Motor neuron (in vitro differentiated cells): ENCODE data around the gene TMEM192. TPM values are rescaled to one million over a fixed set of nuclear protein-coding genes. Genes with fewer than 3 reads are reported as not detected.
"Not testable (repeated sequence)": the region's sequence is repeated elsewhere in the genome, so short reads cannot be mapped to it uniquely, and the experiment has no call there.

Experiments used
- ATAC-seq, 8 experiments: fragments of 200-7000 bp; cut with Tn5 transposase; replicated peaks in 6 of 8; 2 replicates each; pipeline ENCODE4 v1.8.0; 2021; ENCODE audit warnings: mild to moderate bottlenecking in 8 of 8, moderate library complexity in 8 of 8
- H3K27ac ChIP-seq, 2 donors: fragments of 250-450 bp; sonication (Bioruptor Pico); 2 replicates each; pipeline ENCODE4 v1.9.0; 2021; ENCODE audit warnings: antibody characterized with exemption in 2 of 2, mild to moderate bottlenecking in 2 of 2, moderate library complexity in 1 of 2
- H3K4me1 ChIP-seq, 2 donors: fragments of 250-450 bp; sonication (Bioruptor Pico); replicated peaks in 1 of 2; 2 replicates each; pipeline ENCODE4 v1.6.1; 2021; ENCODE audit warnings: antibody characterized with exemption in 2 of 2, mild to moderate bottlenecking in 2 of 2, moderate library complexity in 1 of 2
- H3K4me3 ChIP-seq, 5 donors: fragments of 250-450 bp; sonication (Bioruptor Pico); 2 replicates each; pipeline ENCODE4 v1.9.0; 2021; ENCODE audit warnings: antibody characterized with exemption in 5 of 5, mild to moderate bottlenecking in 5 of 5, moderate library complexity in 4 of 5
- WGBS, 10 experiments: fragments of 450-650 bp; shearing (Covaris generic); methylation state at CpG; one replicate each; pipeline ENCODE4 v1.0.0; 2022; 5-methylcytosine and 5-hydroxymethylcytosine counted together
- in situ Hi-C, 9 experiments: fragments of 400-800 bp; cut with MboI; loops; one replicate each; pipeline ENCODE4 v1.15.0; 2021; ENCODE audit warnings: low sequenced_read_pairs in 9 of 9, low pct_unique_long_range_greater_than_20kb in 2 of 9; ENCODE audit not compliant: unreplicated experiment in 9 of 9
- total RNA-seq, 8 experiments: library from RNA; unstranded; fragments of 300-600 nt; gene quantifications; 2 replicates each; pipeline versions ENCODE4 v1.2.3 to v1.2.4, GENCODE V29; 2022

TMEM192 gene
- total RNA-seq, 8 experiments from 2014 or later, result 5.7 to 17.4 (median 9.2) TPM

DNA sequence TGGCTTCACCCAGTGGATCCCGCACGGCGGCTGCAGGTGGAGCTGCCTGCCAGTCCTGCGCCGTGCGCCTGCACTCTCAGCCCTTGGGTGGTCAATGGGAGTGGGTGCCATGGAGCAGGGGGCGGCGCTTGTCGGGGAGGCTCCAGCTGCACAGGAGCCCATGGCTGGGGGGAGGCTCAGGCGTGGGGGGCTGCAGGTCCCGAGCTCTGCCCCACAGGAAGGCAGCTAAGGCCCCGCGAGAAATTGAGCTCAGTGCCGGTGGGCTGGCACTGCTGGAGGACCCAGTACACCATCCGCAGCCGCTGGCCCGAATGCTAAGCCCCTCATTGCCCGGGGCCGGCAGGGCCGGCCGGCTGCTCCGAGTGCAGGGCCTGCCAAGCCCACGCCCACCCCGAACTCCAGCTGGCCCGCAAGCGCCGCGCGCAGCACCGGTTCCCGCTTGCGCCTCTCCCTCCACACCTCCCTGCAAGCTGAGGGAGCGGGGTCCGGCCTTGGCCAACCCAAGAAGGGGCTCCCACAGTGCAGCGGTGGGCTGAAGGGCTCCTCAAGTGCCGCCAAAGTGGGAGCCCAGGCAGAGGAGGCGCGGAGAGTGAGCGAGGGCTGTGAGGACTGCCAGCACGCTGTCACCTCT is 13.3 kb upstream of the TMEM192 start:
- WGBS, 10 experiments, result 20 to 100% (median 91%) methylated on average over 1 to 14 of the region's 40 CpGs; no CpG with 5 or more reads in 6 of the 10 experiments
- ATAC-seq, H3K27ac ChIP-seq, H3K4me1 ChIP-seq, H3K4me3 ChIP-seq: not testable (repeated sequence)
- in situ Hi-C loops, result loop anchor here in 6 of 9 experiments (25.0 kb wide), 2 partner anchors 211 to 336 kb away; partner anchors contain the start of gene MSMO1 (in 2 of the 6)

DNA sequence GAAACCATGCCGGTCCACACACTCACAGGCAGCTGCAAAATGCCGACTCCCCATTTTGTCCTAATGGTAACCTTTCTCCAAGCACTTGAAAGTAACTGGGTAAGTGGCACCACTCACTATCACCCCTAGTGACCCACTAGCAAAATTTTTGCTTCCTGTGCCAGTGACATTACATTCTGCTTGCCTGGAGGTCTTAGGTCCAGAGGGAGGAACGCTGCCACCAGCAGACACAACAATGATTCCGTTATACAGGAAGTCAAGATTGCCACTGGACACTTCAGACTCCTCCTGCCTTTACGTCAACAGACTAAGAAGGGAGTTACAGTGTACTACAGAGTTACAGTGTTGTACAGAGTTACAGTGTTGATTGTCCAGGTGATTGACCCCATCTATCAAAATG is 11.8 kb upstream of the TMEM192 start:
- in situ Hi-C loops, result loop anchor here in 1 of 9 experiments (25.0 kb wide), 1 partner anchor 338 kb away; no protein-coding TSS in a partner anchor
- ATAC-seq, result no peak
- 50 to 100% (median 89%) methylated on average over 1 to 5 of the region's 5 CpGs; no CpG with 5 or more reads in 2 of the 10 experiments for WGBS, 10 experiments

DNA sequence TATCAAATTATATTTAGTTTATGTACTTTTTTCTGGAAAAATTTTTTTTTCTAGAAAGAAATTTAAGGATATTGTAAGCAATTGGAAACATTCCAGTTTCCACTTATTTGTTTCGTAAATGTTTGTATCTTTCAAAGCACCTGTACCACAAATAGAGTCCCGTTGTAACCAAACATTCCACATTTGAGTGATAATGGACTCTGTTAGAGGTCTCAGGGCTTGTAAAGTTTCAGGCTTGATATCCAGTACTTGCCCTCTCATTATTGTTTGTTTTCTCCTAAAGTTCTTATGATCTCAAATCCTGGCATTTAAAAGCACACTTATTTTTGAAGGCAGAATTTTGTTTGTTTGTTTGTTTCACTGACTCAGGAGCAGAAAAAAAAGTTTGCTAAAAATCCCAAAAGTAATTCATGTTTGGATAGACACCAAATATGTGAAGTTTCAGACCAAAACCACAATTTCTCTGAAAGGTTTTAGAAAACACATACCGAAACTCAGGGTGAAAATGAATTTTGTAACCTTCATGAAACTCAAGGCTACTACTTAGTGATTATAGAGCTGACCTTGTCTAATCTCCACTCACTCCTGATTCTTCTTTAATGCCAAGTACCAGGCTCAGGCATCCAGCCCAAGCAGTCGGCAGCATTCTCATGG is 5.7 kb upstream of the TMEM192 start:
- in situ Hi-C loops, result loop anchor here in 1 of 9 experiments (25.0 kb wide), 1 partner anchor 344 kb away; no protein-coding TSS in a partner anchor
- 7 to 87% (median 76%) methylated on average over 3 to 4 of the region's 4 CpGs for WGBS, 10 experiments
- ATAC-seq, result no peak
- H3K4me3 ChIP-seq, result no peak overlapping the region
- no peaks in the 10 kb centered on the region for H3K4me1 ChIP-seq
- no peak overlapping the region for H3K27ac ChIP-seq

More for the DNA sequence above, 11.8 kb upstream of the TMEM192 start:
- Histone ChIP-seq H3K4me3 (no peak overlapping the region), H3K27ac (no peak overlapping the region), H3K4me1 (no peaks in the 10 kb centered on the region)

DNA sequence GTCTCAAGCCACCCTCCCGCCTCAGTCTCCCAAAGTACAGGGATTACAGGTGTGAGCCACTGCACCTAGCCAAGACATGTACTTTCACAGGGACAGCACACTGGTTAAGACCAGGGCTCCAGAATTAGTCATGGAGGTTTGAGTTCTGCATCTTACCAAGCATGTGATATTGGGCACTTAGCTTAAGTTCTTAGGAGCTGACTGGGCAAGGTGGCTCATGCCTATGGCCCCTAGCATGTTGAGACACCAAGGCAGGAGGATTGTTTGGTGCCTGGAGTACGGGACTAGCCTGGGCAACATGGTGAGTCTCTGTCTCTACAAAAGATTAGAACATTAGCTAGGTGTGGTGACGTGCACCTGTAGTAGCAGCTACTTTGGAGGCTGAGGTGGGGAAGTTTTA is 2.6 kb upstream of the TMEM192 start:
- WGBS, 10 experiments, result 43 to 100% (median 100%) methylated on average over 1 to 3 of the region's 3 CpGs; no CpG with 5 or more reads in 4 of the 10 experiments
- H3K27ac ChIP-seq, result no peak overlapping the region
- no peak for ATAC-seq
- peaks cover 0 to 3% of the 10 kb centered on the region in 2 donors for H3K4me1 ChIP-seq
- no peak overlapping the region for H3K4me3 ChIP-seq
- in situ Hi-C loops, result loop anchor here in 1 of 9 experiments (25.0 kb wide), 1 partner anchor 347 kb away; no protein-coding TSS in a partner anchor

DNA sequence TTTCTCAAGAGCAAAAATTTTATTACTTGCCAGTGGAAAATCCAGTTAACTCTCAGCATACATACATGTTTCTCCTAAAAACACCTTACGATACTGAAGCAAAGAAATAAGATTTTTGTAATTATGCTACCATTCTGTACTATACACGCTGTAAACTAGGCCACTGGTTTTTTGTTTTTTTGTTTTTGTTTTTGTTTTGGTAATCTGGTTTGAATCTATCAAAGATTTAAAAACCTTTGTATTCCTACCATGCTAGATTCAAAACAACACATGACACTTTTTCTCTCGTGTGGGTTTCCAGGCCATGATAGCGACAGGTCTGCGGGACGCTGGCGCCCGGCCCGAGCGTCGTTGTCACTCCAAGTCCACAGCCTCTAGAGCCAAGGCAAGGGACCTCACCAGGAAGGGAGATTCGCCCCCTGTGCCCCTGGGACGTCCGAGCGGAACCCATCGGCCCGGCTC is 723 bp downstream of the TMEM192 start:
- in situ Hi-C loops, result loop anchor here in 1 of 9 experiments (25.0 kb wide), 1 partner anchor 350 kb away; no protein-coding TSS in a partner anchor
- no peak for ATAC-seq
- peak overlapping the region; percentile 63 to 66 for H3K27ac ChIP-seq
- peaks cover 0 to 3% of the 10 kb centered on the region in 2 donors for H3K4me1 ChIP-seq
- peak overlapping the region; percentile 57 to 85 (median 71) for H3K4me3 ChIP-seq
- WGBS, 10 experiments, result 3 to 41% (median 13%) methylated on average over 1 to 11 of the region's 17 CpGs; no CpG with 5 or more reads in 1 of the 10 experiments

DNA sequence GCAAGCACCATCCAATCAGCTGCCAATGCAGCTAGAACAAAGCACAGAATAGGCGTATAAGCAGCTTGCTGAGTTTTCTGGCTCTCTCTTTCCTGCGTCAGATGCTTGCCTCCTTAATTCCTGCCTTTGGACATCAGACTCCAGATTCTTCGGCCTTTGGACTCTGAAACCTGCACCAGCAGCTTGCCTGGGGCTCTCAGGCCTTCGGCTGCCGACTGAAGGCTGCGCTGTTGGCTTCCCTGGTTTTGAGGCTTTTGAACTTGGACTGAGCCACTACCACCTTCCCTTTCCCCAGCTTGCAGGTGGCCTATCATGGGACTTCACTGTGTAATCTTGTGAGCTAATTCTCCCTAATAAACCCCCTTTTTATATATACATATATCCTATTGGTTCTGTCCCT is 6.1 kb downstream of the TMEM192 start:
- 56 to 100% (median 90%) methylated on average over 1 to 5 of the region's 6 CpGs; no CpG with 5 or more reads in 2 of the 10 experiments for WGBS, 10 experiments
- no peaks in the 10 kb centered on the region for H3K4me1 ChIP-seq
- in situ Hi-C loops, result loop anchor here in 1 of 9 experiments (25.0 kb wide), 1 partner anchor 356 kb away; no protein-coding TSS in a partner anchor
- no peak overlapping the region for H3K4me3 ChIP-seq
- no peak overlapping the region for H3K27ac ChIP-seq
- ATAC-seq, result no peak

DNA sequence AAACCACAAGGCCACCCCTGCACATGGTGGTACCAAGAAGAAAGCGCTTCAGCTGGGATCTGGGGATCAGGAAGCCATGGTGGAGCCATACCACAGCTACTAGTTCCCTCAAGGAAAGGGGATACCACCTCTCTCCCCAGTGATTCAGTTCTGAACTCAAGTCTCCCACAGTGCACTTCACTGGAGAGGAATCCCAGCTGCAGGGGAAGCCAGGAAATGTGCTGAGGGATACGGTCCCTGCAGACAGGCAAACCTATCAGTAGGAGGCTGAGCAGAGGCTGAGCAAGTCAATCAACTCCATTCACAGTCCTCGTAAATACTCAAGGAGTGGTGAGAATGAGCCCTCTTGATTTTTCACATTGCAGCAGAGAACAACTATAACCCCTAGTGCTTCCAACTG is 11.0 kb downstream of the TMEM192 start:
- Histone ChIP-seq H3K4me3 (no peak overlapping the region), H3K27ac (no peak overlapping the region), H3K4me1 (no peaks in the 10 kb centered on the region)
- in situ Hi-C loops, result loop anchor here in 1 of 9 experiments (25.0 kb wide), 1 partner anchor 361 kb away; no protein-coding TSS in a partner anchor
- 61 to 83% (median 80%) methylated on average over 1 to 3 of the region's 3 CpGs; no CpG with 5 or more reads in 7 of the 10 experiments for WGBS, 10 experiments
- no peak for ATAC-seq

DNA sequence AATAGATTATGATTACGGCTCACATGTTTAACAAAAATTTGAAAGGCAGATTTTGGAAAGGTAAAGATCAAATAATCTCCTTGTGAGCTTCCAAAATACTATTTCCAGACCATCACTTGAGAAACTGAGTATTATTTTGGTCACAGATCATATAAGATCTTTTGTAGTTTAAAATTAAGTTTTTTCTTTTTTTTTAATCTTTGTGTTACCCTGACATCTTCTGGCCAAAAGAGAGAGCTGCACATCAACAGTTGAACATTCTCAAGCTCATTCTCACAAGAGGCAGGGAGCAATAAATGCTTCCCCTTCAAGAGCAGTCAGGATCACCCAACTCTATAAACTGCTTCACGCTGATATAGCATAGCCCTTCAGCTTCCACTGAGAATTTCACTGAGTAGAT is 15.9 kb downstream of the TMEM192 start:
- in situ Hi-C loops, result loop anchor here in 3 of 9 experiments (25.0 kb wide), 1 partner anchor 309 kb away; no protein-coding TSS in a partner anchor
- ATAC-seq, result no peak
- H3K4me3 ChIP-seq, result no peak overlapping the region
- no peak overlapping the region for H3K27ac ChIP-seq
- WGBS, 10 experiments, result 56 to 100% (median 100%) methylated on average over 1 to 2 of the region's 2 CpGs; no CpG with 5 or more reads in 3 of the 10 experiments
- H3K4me1 ChIP-seq, result no peaks in the 10 kb centered on the region

DNA sequence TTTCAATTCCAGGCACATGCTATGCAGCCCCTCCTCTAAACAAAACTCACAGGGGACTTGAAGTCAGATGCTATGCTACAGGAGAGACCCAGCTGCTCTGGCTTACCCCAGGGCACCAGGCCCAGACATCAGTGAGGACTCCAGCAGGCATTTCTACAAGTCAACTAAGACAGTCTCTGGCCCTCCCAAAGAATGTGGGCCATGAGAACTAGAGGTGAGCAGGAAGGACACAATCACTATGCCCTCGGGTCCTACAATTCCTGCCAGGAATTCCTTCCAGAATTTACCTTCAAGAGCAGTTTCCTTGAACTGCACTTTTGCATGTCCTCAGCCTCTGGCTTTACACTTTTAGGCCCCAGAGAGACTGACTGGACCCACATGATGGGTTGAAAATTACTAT is 17.4 kb downstream of the TMEM192 start:
- no peaks in the 10 kb centered on the region for H3K4me1 ChIP-seq
- ATAC-seq, result no peak
- in situ Hi-C loops, result loop anchor here in 3 of 9 experiments (25.0 kb wide), 1 partner anchor 308 kb away; no protein-coding TSS in a partner anchor
- 0 to 91% (median 77%) methylated on average over 1 of the region's 1 CpG; no CpG with 5 or more reads in 6 of the 10 experiments for WGBS, 10 experiments
- no peak overlapping the region for H3K27ac ChIP-seq
- no peak overlapping the region for H3K4me3 ChIP-seq

DNA sequence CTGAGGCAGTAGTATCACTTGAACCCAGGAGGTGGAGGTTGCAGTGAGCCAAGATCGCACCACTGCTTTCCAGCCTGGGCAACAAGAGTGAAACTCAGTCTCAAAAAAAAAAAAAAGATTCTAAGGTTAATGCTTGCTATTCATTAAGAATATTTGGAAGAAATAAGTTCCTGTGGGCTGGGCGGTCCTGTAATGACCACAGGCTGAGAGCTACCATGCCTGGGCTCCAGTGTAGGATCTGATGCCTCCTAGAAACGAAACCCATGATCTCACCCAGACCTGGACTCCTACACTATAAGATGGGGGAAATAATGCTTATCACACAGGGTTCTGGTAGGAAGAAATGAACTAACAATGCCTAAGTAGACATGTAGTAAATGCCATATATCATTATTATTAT is 17.8 kb downstream of the TMEM192 start:
- in situ Hi-C loops, result loop anchor here in 3 of 9 experiments (25.0 kb wide), 1 partner anchor 308 kb away; no protein-coding TSS in a partner anchor

DNA sequence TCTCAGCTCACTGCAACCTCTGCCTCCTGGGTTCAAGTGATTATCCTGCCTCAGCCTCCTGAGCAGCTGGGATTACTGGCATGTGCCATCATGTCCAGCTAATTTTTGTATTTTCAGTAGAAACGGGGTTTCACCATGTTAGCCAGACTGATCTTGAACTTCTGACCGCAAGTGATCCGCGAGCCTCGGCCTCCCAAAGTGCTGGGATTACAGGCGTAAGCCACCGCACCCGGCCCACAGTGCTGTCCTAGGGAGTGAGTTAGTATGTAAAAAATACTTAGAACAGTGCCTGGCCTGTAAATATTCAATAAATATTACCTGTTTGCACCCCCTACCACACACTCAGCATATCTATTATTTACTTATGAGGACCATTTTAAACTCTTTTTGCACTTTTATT is 20.5 kb downstream of the TMEM192 start:
- H3K4me3 ChIP-seq, ATAC-seq: not testable (repeated sequence)
- in situ Hi-C loops, result loop anchor here in 3 of 9 experiments (25.0 kb wide), 1 partner anchor 305 kb away; no protein-coding TSS in a partner anchor

More for the DNA sequence above, 17.8 kb downstream of the TMEM192 start:
- Histone ChIP-seq H3K4me3 (no peak overlapping the region), H3K27ac (no peak overlapping the region), H3K4me1 (no peaks in the 10 kb centered on the region)
- WGBS, 10 experiments, result 100% methylated on average over 1 to 2 of the region's 3 CpGs; no CpG with 5 or more reads in 5 of the 10 experiments
- no peak for ATAC-seq

DNA sequence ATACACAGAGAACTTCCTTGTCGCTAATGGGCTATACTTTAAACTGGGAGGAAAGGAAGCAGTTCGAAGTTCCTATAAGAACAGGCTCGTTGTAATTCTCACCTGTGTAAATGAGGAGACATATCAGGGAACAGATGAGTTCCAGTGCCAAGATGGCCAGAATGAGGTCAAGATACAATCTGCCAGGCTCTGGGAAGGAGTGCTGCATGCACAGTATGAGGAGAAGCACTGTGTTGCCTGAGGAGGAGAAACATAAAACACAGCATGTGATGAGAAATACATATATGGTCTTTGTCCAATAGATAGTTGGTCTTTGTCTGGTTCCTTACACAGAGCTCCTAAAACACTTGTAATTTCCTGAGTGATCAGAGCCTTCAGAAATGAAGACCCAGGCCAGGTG is 24.3 kb downstream of the TMEM192 start:
- 79 to 100% (median 100%) methylated on average over 1 to 3 of the region's 3 CpGs; no CpG with 5 or more reads in 1 of the 10 experiments for WGBS, 10 experiments
- in situ Hi-C loops, result loop anchor here in 3 of 9 experiments (25.0 kb wide), 1 partner anchor 301 kb away; no protein-coding TSS in a partner anchor
- no peaks in the 10 kb centered on the region for H3K4me1 ChIP-seq
- H3K4me3 ChIP-seq, result no peak overlapping the region
- no peak for ATAC-seq
- H3K27ac ChIP-seq, result no peak overlapping the region

More for the DNA sequence above, 20.5 kb downstream of the TMEM192 start:
- not testable (repeated sequence) for H3K27ac ChIP-seq, H3K4me1 ChIP-seq
- WGBS, 10 experiments, result 86 to 100% (median 98%) methylated on average over 1 to 8 of the region's 8 CpGs; no CpG with 5 or more reads in 4 of the 10 experiments
